Fibroblast of skin of left quadriceps (primary cell): ENCODE results near the gene HLA-DPB1.
"Not testable (repeated sequence)": the region's sequence is repeated elsewhere in the genome, so short reads cannot be mapped to it uniquely, and the experiment has no call there.

ENCODE experiments used
- DNase-seq, 2 experiments: peaks; one replicate each; pipeline ENCODE4 v3.0.0-alpha.2; 2013; ENCODE audit warnings: low read depth in 2 of 2

Gene HLA-DPB1

DNA sequence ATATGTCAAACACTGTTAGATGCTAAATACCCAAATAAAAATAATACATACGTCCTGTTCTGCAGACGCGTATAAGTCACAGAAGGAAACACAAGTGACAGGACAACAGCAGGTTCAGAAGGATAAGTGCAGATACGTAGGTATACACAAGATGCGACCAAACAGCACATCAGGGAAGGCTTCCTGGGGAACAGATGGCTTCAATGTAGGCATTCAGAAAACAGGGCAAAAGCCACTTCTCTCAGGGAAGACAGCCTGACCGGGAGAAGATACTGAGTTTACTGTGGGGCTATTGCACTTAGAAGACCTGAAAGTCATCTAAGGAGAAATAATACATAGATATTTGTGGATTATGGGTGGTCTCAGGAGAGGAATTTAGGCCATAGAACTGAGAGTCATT lies 4.2 kb upstream of the HLA-DPB1 start:
- no peak for DNase-seq

DNA sequence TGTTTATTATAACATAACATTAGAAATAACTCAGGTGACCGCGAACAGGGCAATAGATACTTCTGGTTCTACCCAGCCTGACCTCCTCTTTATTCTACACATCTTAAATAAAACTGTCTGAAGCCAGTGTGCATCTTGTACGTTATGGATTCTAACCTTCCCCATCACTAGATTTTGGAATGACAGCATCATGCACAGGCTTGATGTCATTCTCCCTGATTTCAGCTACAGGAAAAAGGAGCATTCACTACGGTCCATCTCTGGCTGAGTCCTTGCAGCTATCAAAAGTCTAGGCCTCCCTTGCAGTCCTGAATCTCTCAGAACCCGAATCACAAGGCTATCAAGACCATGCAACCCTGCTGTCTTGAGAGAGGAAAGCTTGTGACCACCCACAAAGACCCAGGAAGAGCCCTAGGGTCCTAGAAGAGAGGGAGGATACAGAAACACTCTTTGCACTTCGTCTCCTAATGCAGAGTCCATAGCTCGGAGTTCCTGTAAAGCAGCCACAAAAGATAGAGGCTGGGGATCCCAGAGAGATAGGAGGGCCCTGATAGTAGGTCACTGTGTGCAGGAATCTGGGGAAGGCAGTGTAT lies 3.2 kb upstream of the HLA-DPB1 start:
- no peak for DNase-seq

DNA sequence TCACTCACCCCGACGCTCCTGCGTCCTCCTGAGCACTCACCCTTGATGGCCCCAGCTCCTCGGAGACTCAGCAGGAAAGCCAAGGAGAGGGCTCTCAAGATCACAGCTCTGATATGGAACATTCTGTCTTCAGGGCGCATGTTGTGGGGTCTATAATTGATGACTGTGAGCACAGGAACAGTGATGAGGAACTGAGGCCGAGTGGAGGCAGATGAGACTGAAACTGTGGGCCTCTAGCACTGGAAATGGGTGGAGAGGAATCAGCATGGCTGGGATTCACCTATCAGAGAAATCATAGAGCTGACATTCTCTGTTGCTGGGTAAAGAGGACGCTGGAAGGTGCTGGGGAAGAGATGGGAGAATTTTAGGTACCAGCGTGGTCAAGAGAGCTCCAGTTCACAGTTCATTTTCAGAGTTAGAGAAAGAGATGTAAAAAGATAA lies 2.3 kb upstream of the HLA-DPB1 start, which contains the start of gene HLA-DPA1:
TSS of gene HLA-DPA1 (minus strand) at position 219 of the 441 bp plus-strand sequence.
- no peak for DNase-seq

DNA sequence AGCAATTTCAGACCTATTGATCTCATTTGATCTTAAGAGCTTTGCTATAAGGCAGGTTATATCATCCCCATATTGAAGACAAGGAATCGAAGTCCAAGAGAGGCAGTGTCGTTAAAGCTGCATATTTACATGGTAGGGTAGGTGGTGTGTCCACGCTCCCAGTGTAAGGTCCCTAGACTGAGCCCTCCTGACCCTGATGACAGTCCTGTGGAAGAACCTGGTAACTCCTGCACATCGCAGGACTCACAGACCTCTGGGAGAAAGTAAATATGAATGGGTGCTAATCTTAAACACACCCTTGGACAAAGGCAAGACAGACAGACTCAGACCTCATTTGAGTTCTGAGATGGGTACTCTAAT lies 602 bp upstream of the HLA-DPB1 start:
- DNase-seq = no peak

DNA sequence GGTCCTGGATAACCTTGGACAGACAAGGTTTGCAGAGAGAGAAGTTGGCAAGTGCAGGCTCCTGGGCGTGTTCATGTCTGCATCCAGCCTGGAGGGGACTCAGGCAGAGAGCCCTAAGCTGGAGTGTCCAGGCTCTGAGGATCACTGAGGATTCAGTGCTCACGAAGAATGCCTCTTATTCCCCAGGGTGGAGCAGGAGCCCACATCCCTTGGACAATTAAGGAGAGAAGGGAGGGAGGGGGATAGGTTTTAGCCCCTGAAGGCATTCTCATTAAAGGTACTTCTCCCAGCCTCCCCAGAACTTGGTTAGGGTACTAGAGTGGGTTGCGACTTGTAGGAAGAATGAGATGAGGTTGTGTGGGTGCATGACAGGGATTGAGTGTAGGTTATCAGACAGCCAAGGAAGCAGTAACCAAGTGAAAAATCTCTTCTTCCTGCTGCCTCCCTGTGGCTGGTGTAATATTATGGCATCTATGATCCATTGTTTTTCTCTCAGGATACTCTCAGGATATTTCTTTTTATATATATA lies 680 bp downstream of the HLA-DPB1 start:
- DNase-seq = no peak

DNA sequence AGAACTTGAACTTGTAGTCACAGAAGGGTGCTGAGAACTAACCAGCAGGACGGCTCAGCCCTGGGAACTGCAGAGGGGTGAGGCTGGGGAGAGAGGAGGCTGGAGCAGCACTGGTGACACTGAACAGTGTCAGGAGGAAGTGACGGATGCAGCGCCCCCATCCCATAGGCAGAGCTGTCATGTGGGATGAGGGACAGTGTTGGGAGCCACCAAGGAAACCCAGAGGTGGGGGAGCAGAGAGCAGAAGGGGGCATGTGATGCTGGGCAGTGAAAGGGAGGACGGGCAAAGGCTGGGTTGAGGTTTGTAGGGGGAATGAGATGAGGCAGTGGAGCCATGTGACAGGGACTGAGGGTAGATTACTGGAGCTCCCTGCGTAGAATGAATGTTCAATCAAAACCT lies 2.1 kb downstream of the HLA-DPB1 start:
- no peak for DNase-seq

DNA sequence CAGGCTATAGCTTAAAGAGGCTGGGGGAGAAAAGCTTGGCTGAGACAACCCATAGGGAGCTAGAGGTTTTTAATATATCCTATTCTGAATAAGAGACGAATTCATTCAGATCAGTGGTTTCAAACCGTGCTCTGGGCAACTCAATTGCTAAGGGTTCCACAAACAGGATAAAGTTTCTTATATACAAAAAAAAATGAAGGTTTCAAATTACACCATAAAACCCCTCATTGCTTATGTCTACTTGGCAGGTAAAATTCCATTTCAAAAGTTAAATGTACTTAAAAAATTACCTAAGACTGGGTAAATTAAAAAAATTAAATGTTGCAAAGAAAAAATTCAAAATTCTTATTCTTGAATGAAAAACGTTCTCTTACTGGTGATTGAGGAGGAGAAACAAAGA lies 2.7 kb downstream of the HLA-DPB1 start:
- no peak for DNase-seq

DNA sequence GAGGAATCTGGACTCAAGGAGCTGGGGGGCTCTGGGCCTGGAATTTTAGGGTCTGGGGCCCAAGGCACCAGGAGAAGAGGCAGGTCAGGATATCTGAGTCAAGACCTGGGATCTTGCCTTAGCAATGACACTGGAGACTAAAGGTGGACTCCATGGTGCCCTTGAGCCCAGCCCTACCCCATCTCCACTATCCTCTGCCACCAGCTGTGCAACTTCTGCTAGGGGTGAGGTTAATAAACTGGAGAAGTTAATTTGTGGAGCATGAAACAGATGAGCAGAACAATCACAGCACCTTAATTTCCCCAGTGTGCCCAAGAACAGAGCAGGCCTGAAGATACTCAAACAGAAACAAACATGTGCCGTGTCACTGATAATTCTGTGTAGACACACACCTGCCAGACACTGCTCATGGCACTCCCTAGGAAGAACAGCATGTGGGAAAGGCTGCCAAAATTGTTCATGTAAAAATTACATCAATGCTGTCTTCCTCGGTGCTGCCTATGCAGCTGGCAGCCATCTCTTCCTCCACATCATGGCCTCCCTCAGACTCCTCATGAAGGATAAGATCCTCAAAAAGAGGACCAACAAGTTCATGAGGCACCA lies 3.2 kb downstream of the HLA-DPB1 start:
- DNase-seq = no peak

DNA sequence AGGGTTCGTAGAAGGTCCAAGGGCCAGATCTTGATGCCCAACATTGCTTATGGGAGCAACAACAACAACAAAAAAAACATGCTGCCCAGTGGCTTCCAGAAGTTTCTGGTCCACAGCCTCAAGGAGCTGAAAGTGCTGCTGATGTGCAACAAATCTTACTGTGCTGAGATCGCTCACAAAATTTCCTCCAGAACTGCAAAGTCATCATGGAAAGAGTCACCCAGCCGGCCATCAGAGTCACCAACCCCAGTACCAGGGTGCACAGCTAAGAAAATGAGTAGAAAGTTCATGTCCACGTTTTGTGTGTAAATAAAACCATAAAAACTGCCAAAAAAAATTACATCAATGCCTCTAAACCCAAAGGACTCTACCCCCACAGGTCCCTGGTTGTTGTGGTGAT lies 3.8 kb downstream of the HLA-DPB1 start:
- DNase-seq = no peak

DNA sequence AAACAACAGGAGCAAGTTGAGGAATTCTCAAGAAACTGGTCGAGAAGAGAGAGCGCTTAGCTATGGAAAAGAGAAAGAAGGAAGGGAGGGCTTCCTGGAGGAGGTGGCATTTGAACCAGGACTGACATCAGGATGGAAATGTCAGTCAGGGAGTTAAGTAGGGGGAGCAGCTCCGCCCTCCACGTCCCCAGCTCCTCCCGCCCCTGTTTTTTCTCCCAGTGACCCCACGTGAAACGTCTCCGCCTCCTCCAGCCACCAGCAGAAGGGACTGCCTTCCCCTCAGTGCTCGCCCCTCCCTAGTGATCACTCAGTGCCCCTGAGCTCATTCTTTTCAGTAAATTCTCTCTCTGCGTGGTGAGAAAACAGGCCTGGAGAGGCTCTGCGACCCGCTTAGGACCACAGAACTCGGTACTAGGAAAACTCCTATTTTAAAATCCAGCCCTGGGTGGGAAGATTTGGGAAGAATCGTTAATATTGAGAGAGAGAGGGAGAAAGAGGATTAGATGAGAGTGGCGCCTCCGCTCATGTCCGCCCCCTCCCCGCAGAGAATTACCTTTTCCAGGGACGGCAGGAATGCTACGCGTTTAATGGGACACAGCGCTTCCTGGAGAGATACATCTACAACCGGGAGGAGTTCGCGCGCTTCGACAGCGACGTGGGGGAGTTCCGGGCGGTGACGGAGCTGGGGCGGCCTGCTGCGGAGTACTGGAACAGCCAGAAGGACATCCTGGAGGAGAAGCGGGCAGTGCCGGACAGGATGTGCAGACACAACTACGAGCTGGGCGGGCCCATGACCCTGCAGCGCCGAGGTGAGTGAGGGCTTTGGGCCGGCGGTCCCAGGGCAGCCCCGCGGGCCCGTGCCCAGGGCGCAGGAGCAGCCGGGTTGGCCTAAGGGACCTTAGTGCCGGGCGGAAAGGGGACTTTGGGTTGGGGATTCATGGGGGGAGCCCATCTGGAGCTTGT lies 4.6 kb downstream of the HLA-DPB1 start:
- DNase-seq = no peak

DNA sequence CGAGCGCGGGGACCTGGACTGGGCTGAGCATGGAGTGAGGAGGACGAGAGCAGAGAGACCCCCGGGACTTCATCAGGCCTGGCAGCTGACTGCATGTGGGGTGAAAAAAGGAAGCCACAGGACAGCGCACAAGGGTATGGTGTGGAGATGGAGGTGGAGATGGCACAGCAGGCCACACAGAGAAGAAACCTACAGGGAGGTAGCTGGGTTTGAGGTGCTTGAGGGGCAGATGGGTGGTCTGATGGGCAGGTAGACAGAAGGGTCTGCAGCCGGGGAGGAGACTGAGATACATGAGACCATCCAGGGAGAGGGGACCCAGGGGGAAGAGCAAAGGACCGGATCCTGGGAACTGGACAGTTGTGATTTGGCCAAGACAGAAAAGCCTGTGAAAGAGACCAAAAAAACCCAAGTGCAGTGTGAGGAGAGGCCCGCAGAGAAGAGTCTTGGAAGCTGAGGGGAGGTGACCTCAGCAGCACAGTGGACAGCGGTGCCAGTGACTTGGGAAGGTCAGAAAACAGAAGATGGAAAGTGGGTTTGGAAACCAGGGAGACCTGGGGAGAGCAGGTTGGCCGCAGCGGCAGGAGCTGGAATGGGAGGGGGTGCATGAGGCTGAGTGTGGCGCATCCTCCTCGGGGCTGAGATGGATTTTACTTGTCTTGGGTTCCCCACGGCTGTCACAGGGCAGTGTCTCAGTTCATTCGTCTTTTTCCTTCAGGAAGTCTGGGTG lies 5.5 kb downstream of the HLA-DPB1 start:
- no peak for DNase-seq

DNA sequence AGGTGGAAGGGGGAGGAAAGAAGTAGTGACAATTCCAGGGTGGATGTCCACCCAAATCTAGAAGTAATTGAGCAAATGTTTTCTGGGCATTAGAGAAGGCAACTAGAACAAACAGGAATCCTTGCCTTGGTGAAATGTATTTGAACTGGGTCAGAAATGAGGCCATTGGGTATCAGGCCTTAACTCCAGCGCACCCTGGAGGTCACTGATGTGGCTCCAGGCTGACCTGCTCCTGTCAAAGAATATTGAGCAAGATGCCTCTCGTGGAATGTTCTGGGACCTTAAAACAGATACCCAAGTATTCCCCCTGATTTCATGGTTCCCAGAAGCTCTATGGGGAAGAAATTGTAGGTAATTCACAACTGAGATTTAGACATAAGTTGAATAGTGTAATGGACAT lies 6.9 kb downstream of the HLA-DPB1 start:
- DNase-seq = no peak

DNA sequence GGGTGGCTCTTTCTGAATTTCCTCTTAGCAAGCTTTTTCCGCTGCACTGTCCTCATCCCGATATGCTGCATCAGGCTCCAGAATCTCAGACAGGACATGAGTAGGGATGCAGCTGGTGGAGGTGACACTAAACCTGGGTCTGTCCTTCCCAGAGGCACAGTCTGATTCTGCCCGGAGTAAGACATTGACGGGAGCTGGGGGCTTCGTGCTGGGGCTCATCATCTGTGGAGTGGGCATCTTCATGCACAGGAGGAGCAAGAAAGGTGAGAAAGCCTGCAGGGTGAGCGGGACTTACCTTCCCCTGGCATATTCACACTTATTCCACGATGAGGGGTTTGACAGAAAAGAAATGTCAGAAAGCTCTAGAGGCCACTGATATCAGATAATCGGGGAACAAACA lies 9.8 kb downstream of the HLA-DPB1 start:
- no peak for DNase-seq

DNA sequence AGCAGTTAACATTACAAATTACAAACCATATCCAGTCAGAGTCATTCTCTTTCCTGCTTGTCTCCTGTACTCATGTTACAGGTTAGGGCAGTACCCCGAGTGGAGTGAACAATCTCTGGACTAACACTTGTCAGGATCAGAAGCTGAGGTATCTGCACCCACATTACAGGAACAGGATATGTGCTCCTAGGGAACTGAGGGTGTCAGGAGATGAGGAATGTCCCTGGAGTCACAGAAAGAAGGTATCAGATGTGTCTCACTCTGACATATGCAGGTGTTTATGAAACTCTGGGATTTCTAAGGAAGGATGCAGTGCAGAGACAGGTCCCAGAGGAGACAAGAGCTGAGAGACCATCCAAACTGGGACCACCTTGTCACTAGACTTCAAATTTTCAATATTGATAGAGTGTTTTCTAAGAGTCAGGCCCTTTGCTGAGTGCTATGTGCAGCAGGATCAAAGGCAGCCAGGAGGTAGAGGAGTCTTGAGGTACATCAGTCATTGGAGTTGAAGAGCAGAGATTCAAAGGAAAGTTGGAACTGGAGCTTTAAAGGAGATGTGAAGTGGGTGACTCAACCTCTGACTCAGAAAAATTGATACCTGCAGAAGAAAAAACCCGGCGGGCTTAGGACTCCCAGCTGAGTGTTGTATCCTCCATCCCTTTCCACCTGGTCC lies 12.6 kb downstream of the HLA-DPB1 start:
- DNase-seq = no peak

DNA sequence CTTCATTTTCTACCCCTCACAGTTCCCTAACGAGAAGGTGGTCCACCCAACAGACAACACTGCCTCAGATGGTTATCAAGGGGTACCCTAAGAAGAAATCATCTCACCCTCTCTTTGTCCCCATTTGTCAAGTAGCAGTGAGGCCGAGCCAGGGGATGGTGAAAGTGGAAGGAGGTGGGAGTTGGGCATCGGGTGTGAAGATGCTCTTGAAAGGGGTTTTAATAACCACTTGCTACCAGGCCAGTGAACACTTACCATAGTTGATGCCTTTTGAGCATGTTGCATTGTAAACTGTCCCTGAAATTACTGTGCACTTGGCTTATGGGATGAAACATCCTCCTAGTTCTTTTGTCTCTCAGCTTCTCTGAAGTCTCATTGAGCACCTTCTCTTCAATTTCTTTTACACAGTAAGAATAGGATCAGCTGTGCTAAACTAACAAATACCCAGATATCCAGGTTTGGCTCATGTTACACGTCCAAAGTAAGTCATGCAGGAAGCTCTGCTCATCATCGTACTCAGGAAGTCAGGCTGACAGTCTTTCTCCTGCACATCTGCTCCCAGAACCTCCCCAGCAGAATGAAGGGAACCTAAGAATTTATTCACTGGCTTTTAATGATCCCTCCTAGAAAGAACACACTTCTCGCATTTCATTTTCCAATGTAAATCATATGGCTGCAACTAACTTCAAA lies 13.3 kb downstream of the HLA-DPB1 start:
- no peak for DNase-seq

DNA sequence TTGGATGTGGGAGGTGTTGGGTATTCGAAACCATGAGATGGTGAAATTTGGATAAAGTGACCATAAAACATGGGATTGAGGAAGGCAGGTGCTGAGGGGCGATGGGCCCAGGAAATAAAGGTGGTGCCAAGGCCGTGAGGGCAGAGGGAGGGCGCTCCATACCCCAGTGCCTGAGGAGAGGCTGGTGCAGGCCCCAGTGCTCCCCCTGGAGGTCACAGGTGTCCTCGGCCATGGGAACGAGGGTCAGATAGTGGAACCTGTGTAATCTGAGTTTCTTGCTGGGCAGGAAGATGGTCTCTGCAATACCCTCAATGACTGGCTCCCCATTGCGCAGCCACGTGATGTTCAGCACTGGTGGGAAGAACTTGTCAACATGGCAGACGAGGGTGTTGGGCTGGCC lies 16.2 kb downstream of the HLA-DPB1 start:
- no peak for DNase-seq

DNA sequence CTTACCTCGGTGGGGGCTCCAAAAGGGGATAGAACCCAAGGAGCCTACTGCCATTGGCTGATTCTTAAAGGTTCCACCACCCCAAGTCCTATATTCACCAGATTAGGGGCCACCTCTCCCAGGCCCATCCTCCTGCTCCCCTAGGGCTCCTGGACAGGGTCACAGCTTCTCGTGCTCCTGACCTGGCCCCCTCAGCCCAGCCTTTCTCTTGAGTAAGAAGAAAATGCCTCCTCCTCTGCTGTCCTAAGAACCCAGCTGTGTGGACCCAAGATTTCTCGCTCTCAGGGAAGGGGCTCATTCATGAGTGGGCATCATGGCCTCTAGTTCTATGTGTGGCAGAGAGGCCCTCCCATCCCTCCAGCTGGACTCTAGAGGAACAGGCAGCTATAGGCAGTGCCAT lies 16.6 kb downstream of the HLA-DPB1 start:
- DNase-seq = no peak

DNA sequence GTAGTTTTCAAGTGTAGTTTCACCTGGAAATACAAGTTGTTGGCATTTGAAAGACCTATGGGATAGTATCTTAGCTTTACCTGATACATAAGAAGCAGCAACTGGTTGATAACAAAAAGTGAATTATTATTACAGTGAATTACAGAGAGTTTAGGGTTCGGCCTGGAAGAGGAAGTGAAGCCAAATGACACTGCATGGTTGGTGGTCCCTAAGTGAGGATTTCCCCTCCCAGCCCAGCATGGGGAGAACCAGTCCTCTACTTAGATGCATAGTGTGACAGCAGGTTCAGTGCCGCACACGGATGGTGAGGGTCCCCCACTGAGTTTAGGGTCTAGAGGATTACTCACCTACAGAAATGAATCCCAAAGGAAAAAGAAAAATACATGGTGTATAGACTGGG lies 18.1 kb downstream of the HLA-DPB1 start:
- no peak for DNase-seq

DNA sequence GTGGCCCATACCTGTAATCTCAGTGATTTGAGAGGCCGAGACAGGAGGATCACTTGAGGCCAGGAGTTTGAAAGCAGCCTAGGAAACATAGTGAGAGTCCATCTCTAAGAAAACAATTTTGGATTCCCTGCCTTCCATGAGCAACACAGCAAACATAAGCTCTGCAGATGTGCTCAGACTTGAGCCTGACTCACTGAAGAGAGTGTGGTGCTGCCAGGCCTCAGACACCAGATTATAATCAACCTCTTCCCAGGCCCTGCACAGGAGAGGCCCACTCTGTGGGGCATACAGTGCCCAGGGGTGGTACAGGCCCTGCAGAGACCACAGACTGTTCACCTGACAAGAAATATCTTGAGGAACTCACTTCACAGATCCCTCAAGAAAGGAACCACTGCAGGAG lies 19.9 kb downstream of the HLA-DPB1 start:
- DNase-seq = no peak

DNA sequence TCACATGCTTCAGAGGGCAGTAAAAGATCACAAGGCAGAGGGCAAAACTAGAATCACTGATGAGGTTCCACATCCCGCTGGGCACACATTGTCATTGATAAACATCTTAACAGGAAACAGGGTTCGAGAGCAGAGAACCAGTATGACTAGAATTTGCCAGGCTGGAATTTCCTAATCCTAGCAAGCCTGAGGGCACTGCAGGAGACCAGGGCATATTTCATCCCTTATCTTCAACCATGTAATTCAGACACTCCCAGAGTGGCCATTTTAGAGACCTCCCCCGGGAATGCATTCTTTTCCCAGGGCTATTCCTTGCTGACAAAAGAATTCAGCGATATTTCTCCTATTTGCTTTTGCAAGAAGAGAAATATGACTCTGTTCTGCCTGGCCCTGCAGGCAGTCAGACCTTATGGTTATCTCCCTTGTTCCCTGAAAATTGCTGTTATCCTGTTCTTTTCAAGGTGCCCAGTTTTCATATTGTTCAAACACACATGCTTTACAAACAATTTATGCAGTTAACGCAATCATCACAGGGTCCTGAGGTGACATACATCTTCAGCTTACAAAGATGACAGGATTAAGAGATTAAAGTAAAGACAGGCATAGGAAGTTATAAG lies 25.4 kb downstream of the HLA-DPB1 start:
- not testable (repeated sequence) for DNase-seq
